ENCODE data around the gene SAMD5. TPM values are rescaled to one million over a fixed set of nuclear protein-coding genes. Genes with fewer than 3 reads are reported as not detected.

SAMD5 gene
- total RNA-seq, 1 experiment from 2014 or later, result 6.1 TPM

DNA sequence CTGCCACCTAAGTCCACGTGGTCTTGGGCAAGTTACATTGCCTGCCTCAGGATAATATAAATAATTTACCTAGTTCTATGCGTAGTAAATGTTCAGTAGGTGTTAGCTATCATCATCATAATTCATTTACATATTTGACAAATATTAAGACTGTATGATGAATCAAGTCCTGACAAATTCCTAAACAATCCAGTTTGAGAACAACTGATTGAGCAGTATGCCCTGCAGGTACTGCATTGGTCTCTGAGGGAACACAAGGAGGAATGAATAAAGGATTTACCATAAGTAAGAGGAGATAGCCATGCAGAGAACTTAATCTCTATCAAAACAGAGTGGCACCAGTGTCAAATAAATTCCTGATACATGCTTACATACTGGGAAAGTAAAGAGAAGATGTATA is 70.4 kb downstream of the SAMD5 start:
- no peak for TF ChIP-seq EZH2 (IDR thresholded peaks at IDR 0.05; ENCODE audit: borderline replicate concordance, low read depth, low read length, poor library complexity, severe bottlenecking)
- TF ChIP-seq, protein P1, sequence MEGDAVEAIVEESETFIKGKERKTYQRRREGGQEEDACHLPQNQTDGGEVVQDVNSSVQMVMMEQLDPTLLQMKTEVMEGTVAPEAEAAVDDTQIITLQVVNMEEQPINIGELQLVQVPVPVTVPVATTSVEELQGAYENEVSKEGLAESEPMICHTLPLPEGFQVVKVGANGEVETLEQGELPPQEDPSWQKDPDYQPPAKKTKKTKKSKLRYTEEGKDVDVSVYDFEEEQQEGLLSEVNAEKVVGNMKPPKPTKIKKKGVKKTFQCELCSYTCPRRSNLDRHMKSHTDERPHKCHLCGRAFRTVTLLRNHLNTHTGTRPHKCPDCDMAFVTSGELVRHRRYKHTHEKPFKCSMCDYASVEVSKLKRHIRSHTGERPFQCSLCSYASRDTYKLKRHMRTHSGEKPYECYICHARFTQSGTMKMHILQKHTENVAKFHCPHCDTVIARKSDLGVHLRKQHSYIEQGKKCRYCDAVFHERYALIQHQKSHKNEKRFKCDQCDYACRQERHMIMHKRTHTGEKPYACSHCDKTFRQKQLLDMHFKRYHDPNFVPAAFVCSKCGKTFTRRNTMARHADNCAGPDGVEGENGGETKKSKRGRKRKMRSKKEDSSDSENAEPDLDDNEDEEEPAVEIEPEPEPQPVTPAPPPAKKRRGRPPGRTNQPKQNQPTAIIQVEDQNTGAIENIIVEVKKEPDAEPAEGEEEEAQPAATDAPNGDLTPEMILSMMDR (conservative IDR thresholded peaks at IDR 0.05; ENCODE audit: low read depth, low read length), result no peak
- Histone ChIP-seq H3K4me3 (ENCODE audit: low read depth, low read length, poor library complexity, severe bottlenecking) (no peak overlapping the region), H3K9me3 (ENCODE audit: low read depth, low read length, poor library complexity, severe bottlenecking) (peaks cover 6% of the 10 kb centered on the region), H3K27me3 (replicated peaks; ENCODE audit: insufficient read depth, low read depth, low read length, poor library complexity) (no peaks in the 10 kb centered on the region), H3K4me1 (ENCODE audit: insufficient read depth, low read length, poor library complexity, severe bottlenecking) (no peaks in the 10 kb centered on the region), H3K27ac (ENCODE audit: low read depth, low read length, poor library complexity, severe bottlenecking) (no peak overlapping the region), H3K36me3 (ENCODE audit: insufficient read depth, low read length, poor library complexity, severe bottlenecking) (no peaks in the 10 kb centered on the region)
- DNase-seq (ENCODE audit: low spot score), result no peak
- POLR2A ChIA-PET (ENCODE audit: low non-redundant PET), result no interaction called here
- no TSS peak for BruUV-seq (replicated peaks)
- CTCF ChIA-PET, result no interaction called here
- intact Hi-C loops (cut with micrococcal nuclease; ENCODE audit: unreplicated experiment), result no loop called here

DNA sequence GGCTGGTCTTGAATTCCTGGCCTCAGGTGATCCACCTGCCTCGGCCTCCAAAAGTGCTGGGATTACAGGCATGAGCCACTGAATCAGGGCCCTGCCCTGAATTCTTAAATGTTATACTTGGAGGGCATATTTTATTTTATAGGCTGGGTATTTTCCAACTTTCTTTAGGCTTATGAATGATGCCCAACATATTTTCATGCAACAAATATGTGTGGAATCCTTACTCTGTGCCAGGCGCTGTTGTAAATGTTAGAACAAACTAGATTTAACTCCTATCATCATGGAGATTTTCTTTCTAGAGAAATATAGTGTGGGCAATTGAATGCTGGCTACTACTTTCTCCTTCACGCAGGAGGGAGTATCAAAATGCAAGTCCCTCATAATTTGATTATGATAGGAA is 71.2 kb downstream of the SAMD5 start:
- BruUV-seq (replicated peaks), result no TSS peak
- POLR2A ChIA-PET (ENCODE audit: low non-redundant PET), result no interaction called here
- intact Hi-C loops (cut with micrococcal nuclease; ENCODE audit: unreplicated experiment), result no loop called here

DNA sequence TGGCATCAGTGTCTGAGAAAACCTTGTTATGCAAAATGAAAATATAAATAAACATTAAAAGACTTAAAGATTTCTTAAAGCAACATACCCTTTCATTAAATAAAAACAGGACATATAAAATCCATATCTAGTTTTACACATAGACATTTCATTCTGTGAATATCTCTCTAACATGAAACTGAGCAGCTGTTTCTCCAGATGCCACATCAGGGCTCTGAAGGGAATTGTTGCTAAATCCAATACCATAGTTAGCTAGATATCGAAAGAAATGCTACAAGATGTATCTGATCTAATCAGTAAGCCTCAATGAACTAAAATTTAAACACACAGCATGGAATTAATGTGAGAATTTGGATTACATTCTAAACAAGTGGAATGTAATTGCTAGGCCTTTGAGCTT is 74.5 kb downstream of the SAMD5 start:
- H3K4me1 ChIP-seq (ENCODE audit: insufficient read depth, low read length, poor library complexity, severe bottlenecking), result no peaks in the 10 kb centered on the region
- ChIA-PET CTCF (no interaction called here), POLR2A (ENCODE audit: low non-redundant PET) (interaction anchor here (0.7 kb wide), 1 partner anchor 44 kb away, joined by 3 read pairs; no protein-coding TSS in a partner anchor)
- intact Hi-C loops (cut with micrococcal nuclease; ENCODE audit: unreplicated experiment), result no loop called here
- DNase-seq (ENCODE audit: low spot score), result no peak
- H3K27me3 ChIP-seq (replicated peaks; ENCODE audit: insufficient read depth, low read depth, low read length, poor library complexity), result no peaks in the 10 kb centered on the region
- H3K36me3 ChIP-seq (ENCODE audit: insufficient read depth, low read length, poor library complexity, severe bottlenecking), result no peaks in the 10 kb centered on the region
- peaks cover 6% of the 10 kb centered on the region for H3K9me3 ChIP-seq (ENCODE audit: low read depth, low read length, poor library complexity, severe bottlenecking)
- no TSS peak for BruUV-seq (replicated peaks)
- no peak overlapping the region for H3K4me3 ChIP-seq (ENCODE audit: low read depth, low read length, poor library complexity, severe bottlenecking)
- no peak overlapping the region for H3K27ac ChIP-seq (ENCODE audit: low read depth, low read length, poor library complexity, severe bottlenecking)
- TF ChIP-seq, protein P1 (conservative IDR thresholded peaks at IDR 0.05; ENCODE audit: low read depth, low read length), result no peak
- TF ChIP-seq EZH2 (IDR thresholded peaks at IDR 0.05; ENCODE audit: borderline replicate concordance, low read depth, low read length, poor library complexity, severe bottlenecking), result no peak

More for the DNA sequence above, 71.2 kb downstream of the SAMD5 start:
- Histone ChIP-seq H3K36me3 (ENCODE audit: insufficient read depth, low read length, poor library complexity, severe bottlenecking) (no peaks in the 10 kb centered on the region), H3K9me3 (ENCODE audit: low read depth, low read length, poor library complexity, severe bottlenecking) (peaks cover 6% of the 10 kb centered on the region), H3K4me3 (ENCODE audit: low read depth, low read length, poor library complexity, severe bottlenecking) (no peak overlapping the region), H3K27me3 (replicated peaks; ENCODE audit: insufficient read depth, low read depth, low read length, poor library complexity) (no peaks in the 10 kb centered on the region), H3K4me1 (ENCODE audit: insufficient read depth, low read length, poor library complexity, severe bottlenecking) (no peaks in the 10 kb centered on the region), H3K27ac (ENCODE audit: low read depth, low read length, poor library complexity, severe bottlenecking) (no peak overlapping the region)
- CTCF ChIA-PET, result no interaction called here
- TF ChIP-seq, protein P1 (conservative IDR thresholded peaks at IDR 0.05; ENCODE audit: low read depth, low read length), result no peak
- no peak for TF ChIP-seq EZH2 (IDR thresholded peaks at IDR 0.05; ENCODE audit: borderline replicate concordance, low read depth, low read length, poor library complexity, severe bottlenecking)
- DNase-seq (ENCODE audit: low spot score), result no peak
